SJCRH30 (cell line): ENCODE results near the gene BMI1. TPM values are rescaled to one million over a fixed set of nuclear protein-coding genes. Genes with fewer than 3 reads are reported as not detected.
A peak's percentile ranks its signal among the peaks of the same experiment; 100 is the strongest.
"Not testable (repeated sequence)": the region's sequence is repeated elsewhere in the genome, so short reads cannot be mapped to it uniquely, and the experiment has no call there.

Experiments used
- DNase-seq, 2 experiments: peaks; one replicate each; pipeline ENCODE4 v3.0.0-alpha.2; 2015 to 2020
- H3K27ac ChIP-seq: fragments of 250-450 bp; sonication (Bioruptor Pico); 2 replicates; pipeline ENCODE4 v1.5.1; 2020; ENCODE audit warnings: mild to moderate bottlenecking, moderate library complexity
- H3K27me3 ChIP-seq: fragments of 250-450 bp; sonication (Bioruptor Pico); 2 replicates; pipeline ENCODE4 v1.5.1; 2020; ENCODE audit warnings: mild to moderate bottlenecking, moderate library complexity
- H3K36me3 ChIP-seq: fragments of 250-450 bp; sonication (Bioruptor Pico); 2 replicates; pipeline ENCODE4 v1.5.1; 2020; ENCODE audit warnings: mild to moderate bottlenecking, moderate library complexity
- H3K4me1 ChIP-seq: fragments of 250-450 bp; sonication (Bioruptor Pico); 2 replicates; pipeline ENCODE4 v1.5.1; 2020; ENCODE audit warnings: mild to moderate bottlenecking, moderate library complexity
- H3K4me3 ChIP-seq: fragments of 250-450 bp; sonication (Bioruptor Pico); 2 replicates; pipeline ENCODE4 v1.5.1; 2020; ENCODE audit warnings: mild to moderate bottlenecking, moderate library complexity
- H3K9me3 ChIP-seq: fragments of 250-450 bp; sonication (Bioruptor Pico); replicated peaks from 2 replicates; pipeline ENCODE4 v1.5.1; 2020; ENCODE audit warnings: mild to moderate bottlenecking, moderate library complexity
- total RNA-seq: library from RNA; depleted of rRNA; stranded (reverse); fragments of >200 nt; shearing (Covaris generic); gene quantifications from 2 replicates; pipeline ENCODE4 v1.2.3, GENCODE V29; 2014; rRNA removed

Gene BMI1
- 81.9 and 103 TPM in 2 replicates for total RNA-seq

DNA sequence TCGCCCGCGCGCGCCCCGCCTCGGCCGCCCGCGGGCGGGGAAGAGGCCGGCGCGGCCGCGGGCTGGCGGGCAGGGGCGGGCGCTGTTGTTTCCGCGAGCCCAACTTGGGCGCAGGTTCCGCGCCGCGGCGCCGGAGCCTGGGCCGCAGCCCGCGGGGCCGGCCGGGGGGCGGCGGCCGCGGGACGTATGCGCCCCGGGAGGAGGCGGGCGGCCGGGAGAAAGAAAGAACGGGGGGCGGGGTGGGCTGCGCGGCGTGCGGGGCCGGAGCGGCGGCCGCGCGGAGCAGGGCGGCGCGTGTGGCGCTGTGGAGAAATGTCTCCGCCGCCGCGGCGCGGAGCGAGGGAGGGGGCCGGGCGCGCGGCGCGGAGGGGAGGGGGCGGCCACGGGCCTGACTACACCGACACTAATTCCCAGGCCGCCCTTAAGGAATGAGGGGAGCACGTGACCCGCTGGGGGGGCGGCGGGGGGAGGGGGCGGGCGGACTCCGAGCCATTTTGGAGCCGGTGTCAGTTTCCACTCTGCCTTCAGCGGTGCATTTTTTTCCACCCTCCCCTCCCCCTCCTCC, at the start of gene BMI1:
Gene BMI1, plus strand, starts transcription at position 509 of the 565 bp plus-strand sequence. CDS start 5,351 bp downstream, outside the sequence.
- H3K27me3 ChIP-seq = peaks cover 6% of the 10 kb centered on the region
- 0 out of 2 replicates have a peak, but pooled peaks cover 2% of the 10 kb centered on the region for H3K36me3 ChIP-seq
- no peaks in the 10 kb centered on the region for H3K9me3 ChIP-seq
- peak; percentile 84 to 87 for DNase-seq
- H3K4me3 ChIP-seq = peak within 1 kb of the TSS; percentile 100
- H3K4me1 ChIP-seq = peaks cover 29% of the 10 kb centered on the region
- peak within 1 kb of the TSS; percentile 90 for H3K27ac ChIP-seq

DNA sequence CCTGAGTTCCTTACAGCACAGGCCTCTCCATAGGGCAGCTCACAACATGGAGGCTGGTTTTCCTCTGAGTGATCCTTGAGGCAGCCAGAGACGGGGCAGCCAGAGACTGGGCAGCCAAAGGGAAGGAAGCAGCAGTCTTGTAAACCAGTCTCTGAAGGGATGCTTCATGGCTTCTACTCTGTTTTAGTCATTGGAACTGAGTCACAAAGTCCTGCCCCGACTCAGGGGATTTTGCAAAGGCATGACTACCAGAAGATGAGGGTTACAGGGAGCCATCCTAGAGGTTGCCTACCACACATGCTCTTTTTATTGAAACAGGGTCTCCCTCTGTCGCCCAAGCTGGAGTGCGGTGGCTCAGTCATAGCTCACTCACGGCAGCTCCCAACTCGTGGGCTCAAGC, 49.1 kb upstream of the BMI1 start:
- Histone ChIP-seq H3K9me3 (no peaks in the 10 kb centered on the region), H3K36me3 (no peaks in the 10 kb centered on the region), H3K27ac (no peak overlapping the region), H3K4me3 (no peak overlapping the region), H3K27me3 (no peaks in the 10 kb centered on the region), H3K4me1 (no peaks in the 10 kb centered on the region)
- DNase-seq = no peak

DNA sequence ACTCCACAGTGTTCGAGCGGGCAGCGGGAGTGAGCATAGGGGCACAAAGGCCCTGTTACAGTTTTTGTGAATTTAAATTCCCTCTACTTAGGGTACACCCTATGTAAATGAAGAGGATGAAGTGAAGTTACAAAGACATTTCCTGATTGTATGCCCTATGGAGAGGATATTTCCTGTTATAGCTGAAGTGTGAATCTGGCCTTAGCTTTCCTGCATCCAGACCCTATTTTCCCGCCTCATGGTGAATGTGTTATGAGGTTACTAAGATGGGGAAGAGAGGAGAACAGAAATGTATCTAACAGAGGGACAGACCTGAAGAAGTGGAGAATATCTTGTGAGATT, 42.5 kb upstream of the BMI1 start:
- Histone ChIP-seq H3K9me3 (no peaks in the 10 kb centered on the region), H3K36me3 (no peaks in the 10 kb centered on the region), H3K4me3 (peak overlapping the region; percentile 20; the same call in 1 of the 2 replicates), H3K4me1 (no peaks in the 10 kb centered on the region), H3K27me3 (no peaks in the 10 kb centered on the region), H3K27ac (no peak overlapping the region)
- DNase-seq = no peak

DNA sequence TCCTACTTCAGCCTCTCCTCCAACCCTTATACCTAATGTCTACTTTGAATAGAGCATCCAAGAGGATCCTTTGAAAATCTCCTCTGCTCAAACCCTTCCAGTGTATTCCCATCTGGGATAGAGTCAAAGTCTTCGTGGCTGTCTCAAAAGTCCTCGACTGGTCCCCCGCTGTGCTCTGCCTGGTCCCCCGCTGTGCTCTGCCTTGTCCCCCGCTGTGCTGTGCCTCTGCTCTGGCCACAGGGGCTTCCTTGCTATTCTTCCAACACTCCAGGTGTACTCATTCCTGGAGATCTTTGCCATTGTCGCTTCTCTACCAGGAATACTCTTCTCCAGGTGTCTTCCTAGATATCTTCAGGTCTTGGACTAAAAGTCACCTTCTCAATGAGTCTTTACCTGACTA, 40.8 kb upstream of the BMI1 start:
- Histone ChIP-seq H3K27me3 (no peaks in the 10 kb centered on the region), H3K4me3 (no peak overlapping the region), H3K9me3 (no peaks in the 10 kb centered on the region), H3K27ac (no peak overlapping the region), H3K36me3 (no peaks in the 10 kb centered on the region), H3K4me1 (no peaks in the 10 kb centered on the region)
- no peak for DNase-seq

DNA sequence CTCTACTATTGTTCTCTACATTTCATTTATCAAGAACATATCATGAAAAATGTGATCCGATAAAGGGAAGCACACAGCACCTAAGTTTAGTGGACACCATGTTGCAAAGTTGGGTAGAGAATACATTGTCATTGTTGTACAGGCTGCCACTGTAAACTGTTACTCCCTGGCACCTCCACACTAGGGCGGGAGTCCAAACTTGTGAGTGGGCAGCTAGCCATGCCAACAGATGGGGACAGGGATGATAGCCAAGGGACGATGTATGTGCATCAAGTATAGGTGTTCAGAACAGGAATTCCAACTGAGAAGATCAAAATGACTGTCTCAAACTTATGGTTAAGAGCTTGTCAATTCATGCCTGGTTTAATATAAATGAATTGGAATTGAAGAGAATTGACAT, 35.8 kb upstream of the BMI1 start:
- Histone ChIP-seq H3K36me3 (no peaks in the 10 kb centered on the region), H3K4me3 (no peak overlapping the region), H3K27ac (no peak overlapping the region), H3K4me1 (no peaks in the 10 kb centered on the region), H3K9me3 (no peaks in the 10 kb centered on the region), H3K27me3 (no peaks in the 10 kb centered on the region)
- DNase-seq = no peak

DNA sequence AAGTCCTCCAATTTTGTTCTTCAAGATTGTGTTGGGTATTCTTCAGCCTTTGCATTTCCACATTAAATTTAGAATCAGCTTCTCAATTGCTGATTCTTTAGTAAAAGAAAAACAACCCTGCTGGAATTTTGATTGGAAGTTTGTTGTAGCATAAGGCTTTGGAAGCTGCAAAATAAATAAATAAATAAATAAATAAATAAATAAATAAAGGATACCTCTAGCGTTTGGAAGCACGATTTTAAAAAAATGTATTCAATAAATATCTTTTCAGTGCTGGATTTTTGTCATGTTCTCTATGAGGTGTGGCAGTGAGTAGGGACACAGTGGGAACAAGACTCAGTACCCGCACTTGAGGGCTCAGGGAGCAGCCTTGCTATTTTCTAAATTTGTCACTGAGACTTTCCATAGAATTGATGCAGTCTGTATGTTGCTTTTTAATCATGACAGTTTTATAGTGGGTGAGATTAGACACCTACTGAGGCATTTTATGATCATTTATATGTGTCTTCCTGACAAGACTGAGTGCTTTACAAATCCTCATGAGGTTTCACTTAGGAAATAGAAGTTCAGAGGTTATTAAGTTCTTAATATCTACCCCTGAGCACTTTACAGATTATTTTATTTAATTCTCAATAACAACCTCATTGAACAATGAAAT, 27.0 kb upstream of the BMI1 start:
- H3K9me3 ChIP-seq = no peaks in the 10 kb centered on the region

DNA sequence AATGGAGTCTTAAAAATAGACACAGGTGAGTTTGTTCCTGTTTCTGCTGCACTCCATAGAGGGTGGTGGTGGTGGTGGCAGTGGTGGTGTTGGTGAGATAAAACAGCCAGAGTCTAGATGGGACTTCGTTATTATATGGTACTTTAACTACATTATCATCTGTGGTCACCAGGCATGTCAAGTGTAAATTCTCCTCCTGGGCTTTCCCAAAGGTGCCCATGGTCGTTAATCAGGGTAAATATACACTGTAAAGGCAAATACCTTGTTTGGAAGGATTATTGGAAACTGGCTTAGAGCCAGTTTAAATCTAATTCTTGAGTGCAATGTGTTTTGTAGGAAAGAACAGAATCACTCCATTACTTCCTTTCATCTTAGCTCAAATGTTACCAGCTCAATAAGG, 26.2 kb upstream of the BMI1 start:
- no peaks in the 10 kb centered on the region for H3K9me3 ChIP-seq
- H3K36me3 ChIP-seq = no peaks in the 10 kb centered on the region
- H3K4me1 ChIP-seq = no peaks in the 10 kb centered on the region
- no peak overlapping the region for H3K27ac ChIP-seq
- H3K4me3 ChIP-seq = no peak overlapping the region
- H3K27me3 ChIP-seq = no peaks in the 10 kb centered on the region
- no peak for DNase-seq

More for the DNA sequence above, 27.0 kb upstream of the BMI1 start:
- no peaks in the 10 kb centered on the region for H3K4me1 ChIP-seq
- DNase-seq = no peak
- no peaks in the 10 kb centered on the region for H3K27me3 ChIP-seq
- no peak overlapping the region for H3K4me3 ChIP-seq
- no peaks in the 10 kb centered on the region for H3K36me3 ChIP-seq
- no peak overlapping the region for H3K27ac ChIP-seq

DNA sequence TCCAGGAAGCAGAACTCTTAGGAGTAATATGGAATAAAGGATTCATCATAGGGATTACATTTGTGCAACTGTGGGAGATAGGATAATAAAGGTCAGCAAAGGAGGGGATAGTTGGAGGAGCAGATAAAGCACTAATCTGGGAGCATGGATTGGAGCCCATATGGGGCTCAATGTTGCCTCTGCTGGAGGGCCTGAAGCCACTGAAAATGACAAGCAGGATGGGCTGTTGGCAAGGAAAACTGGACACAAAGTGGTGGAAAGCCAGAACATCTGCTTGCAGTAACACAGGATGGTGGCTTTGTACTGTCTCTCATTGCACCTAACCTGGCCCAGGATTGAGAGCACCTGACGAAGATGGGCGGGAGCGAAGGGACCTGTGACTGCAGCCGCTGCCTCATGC, 19.7 kb upstream of the BMI1 start:
- DNase-seq = no peak
- no peaks in the 10 kb centered on the region for H3K4me1 ChIP-seq
- H3K27me3 ChIP-seq = no peaks in the 10 kb centered on the region
- H3K36me3 ChIP-seq = no peaks in the 10 kb centered on the region
- no peak overlapping the region for H3K4me3 ChIP-seq
- H3K9me3 ChIP-seq = no peaks in the 10 kb centered on the region
- no peak overlapping the region for H3K27ac ChIP-seq

DNA sequence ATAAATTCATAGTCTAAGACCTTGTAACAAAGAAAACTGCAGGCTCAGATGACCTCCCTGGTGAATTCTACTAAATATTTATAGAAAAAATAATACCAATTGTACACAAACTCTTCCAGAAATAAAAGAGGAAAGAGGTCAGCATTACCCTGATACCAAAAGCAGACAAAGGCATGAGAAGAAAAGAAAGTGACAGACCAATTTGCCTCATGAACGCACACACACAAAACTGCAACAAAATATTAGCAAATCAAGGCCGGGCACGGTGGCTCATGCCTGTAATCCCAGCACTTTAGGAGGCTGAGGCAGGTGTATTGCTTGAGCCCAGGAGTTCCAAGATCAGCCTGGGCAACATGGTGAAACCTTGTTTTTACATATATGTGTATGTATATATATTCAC, 17.4 kb upstream of the BMI1 start:
- no peaks in the 10 kb centered on the region for H3K4me1 ChIP-seq
- no peaks in the 10 kb centered on the region for H3K27me3 ChIP-seq
- no peak overlapping the region for H3K27ac ChIP-seq
- no peaks in the 10 kb centered on the region for H3K9me3 ChIP-seq
- no peaks in the 10 kb centered on the region for H3K36me3 ChIP-seq
- no peak overlapping the region for H3K4me3 ChIP-seq
- DNase-seq = no peak

DNA sequence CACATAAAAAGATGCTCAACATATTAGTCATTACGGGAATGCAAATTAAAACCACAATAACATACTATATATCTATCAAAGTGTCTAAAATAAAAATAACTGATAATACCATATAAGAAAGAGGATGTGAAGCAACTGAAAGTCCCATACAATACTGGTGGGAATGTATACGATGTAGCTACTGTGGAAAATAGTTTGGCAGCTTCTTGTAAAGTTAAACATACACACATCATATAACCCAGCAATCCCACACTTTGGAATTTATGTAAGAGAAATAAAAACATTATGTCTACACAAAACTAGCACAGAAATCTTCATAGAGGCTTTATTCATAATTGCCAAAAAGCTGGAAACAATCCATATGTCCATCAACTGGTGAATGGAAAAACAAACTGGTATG, 15.2 kb upstream of the BMI1 start:
- Histone ChIP-seq H3K27ac (no peak overlapping the region), H3K4me3 (no peak overlapping the region), H3K4me1 (no peaks in the 10 kb centered on the region), H3K27me3 (no peaks in the 10 kb centered on the region), H3K36me3 (no peaks in the 10 kb centered on the region), H3K9me3 (no peaks in the 10 kb centered on the region)
- DNase-seq = no peak

DNA sequence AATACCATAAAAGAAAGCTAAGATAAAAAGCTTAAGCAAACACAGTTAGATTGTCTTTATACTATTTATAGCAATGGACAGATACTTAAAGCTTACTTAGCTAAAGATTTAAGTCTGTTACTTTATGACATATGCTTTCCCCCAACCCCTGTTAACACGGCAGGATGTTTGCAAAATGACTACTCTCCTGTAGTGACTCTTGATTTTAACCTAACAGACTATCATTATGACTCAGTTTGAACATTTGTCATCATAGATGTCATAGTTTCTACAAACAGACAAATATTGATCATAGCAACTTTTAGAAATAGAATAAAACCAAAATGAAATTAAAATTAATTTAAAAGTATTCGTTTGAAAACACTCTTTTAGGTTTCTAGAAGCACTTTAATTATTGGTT, 12.5 kb upstream of the BMI1 start:
- DNase-seq = no peak

DNA sequence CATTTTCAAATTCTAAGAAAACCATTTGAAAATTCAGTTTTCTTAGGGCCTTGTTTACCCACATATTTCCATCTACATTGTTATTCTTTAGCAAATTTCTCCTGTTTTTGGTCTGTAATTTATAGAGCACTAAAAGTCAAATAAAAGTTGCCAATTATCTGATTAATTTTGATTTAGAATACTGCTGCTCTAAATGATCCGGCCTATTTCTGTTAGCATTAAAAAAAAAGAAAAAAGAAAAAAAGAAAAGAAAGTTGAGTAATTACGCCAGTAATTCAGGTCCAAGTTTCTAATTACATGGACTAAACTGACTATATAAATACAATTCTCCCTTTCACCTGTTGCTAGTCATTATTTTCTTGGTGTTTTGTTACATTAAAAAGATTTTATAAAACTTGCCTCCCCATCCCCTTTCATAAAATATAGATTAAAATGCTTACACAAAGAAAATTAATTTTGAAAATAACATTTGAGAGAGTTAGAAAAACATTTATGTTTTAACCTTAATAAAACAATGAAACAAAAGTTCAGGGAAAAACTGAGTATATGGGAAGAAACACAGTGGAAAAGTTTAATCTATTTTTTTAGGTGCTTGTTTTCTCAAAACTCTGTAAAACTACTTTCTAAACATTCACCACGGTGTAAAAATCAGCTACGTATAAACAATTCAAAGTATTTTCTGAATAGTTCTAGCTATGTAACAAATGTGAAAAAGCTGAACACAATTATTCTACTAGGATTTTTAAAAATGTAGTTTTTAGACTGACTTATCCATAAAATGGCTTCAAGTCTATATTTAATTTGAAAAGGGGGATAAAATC, 11.5 kb upstream of the BMI1 start:
- Histone ChIP-seq H3K36me3 (no peaks in the 10 kb centered on the region), H3K27me3 (no peaks in the 10 kb centered on the region), H3K9me3 (no peaks in the 10 kb centered on the region), H3K4me3 (no peak overlapping the region), H3K4me1 (no peaks in the 10 kb centered on the region), H3K27ac (no peak overlapping the region)
- DNase-seq = no peak

More for the DNA sequence above, 12.5 kb upstream of the BMI1 start:
- H3K9me3 ChIP-seq = no peaks in the 10 kb centered on the region
- H3K27me3 ChIP-seq = no peaks in the 10 kb centered on the region
- no peaks in the 10 kb centered on the region for H3K4me1 ChIP-seq
- H3K4me3 ChIP-seq = no peak overlapping the region
- no peak overlapping the region for H3K27ac ChIP-seq
- H3K36me3 ChIP-seq = no peaks in the 10 kb centered on the region

DNA sequence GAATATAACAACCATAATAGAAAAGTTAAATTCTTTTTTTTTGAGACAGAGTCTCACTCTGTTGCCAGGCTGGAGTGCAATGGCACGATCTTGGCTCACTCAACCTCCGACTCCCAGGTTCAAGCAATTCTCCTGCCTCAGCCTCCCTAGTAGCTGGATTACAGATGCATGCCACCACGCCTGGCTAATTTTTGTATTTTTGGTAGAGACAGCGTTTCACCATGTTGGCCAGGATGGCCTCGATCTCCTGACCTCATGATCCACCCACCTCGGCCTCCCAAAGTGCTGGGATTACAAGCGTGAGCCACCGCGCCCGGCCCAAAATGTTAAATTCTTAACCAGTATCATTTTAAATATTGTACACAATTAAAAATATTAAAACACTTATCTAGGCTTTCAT, 10.9 kb upstream of the BMI1 start:
- not testable (repeated sequence) for H3K27me3 ChIP-seq, H3K4me1 ChIP-seq, DNase-seq, H3K27ac ChIP-seq, H3K4me3 ChIP-seq, H3K36me3 ChIP-seq, H3K9me3 ChIP-seq

DNA sequence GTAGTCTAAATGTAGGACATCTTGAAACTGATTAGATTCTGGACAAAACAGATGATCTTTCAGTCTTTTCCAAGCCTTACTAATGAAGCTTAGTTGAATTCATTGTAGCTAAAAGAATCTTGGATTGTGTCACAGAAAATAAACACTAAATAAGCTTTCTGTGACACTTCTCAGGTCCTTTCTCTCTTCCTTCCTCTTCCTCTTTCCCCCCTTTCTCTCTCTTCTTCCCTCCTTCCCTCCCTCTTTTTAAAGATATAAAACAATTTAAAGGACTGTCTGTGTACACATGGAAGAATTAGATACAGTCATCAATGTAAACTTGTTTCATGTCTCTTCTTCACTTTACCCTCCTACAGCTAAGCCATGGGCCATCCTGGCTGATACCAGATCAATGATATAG, 10.0 kb upstream of the BMI1 start:
- H3K27me3 ChIP-seq = no peaks in the 10 kb centered on the region
- H3K4me3 ChIP-seq = no peak overlapping the region
- DNase-seq = no peak
- no peaks in the 10 kb centered on the region for H3K36me3 ChIP-seq
- no peaks in the 10 kb centered on the region for H3K4me1 ChIP-seq
- H3K9me3 ChIP-seq = no peaks in the 10 kb centered on the region
- no peak overlapping the region for H3K27ac ChIP-seq

DNA sequence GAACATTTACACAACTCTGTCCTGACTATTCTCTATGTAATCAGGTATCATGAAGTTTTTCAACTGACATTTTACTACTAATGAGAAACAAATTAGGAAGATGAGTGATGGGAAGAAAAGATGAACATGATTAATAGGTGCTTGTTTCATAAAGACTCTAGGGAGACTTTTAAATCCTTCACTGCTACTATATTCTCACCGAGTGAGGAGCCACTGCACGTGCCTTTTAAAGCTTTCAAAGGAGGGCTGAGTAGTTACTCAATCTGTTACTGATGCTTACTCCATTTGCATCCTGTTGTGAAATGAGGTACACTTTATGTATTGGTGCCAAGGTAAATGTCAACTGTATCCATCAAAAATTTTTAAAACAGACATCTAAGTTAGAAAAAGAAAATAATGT, 6.0 kb upstream of the BMI1 start:
- H3K4me3 ChIP-seq = no peak overlapping the region
- no peak overlapping the region for H3K27ac ChIP-seq
- peaks cover 10% of the 10 kb centered on the region; the same call in 1 of the 2 replicates for H3K4me1 ChIP-seq
- no peaks in the 10 kb centered on the region for H3K36me3 ChIP-seq
- H3K9me3 ChIP-seq = no peaks in the 10 kb centered on the region
- H3K27me3 ChIP-seq = no peaks in the 10 kb centered on the region
- no peak for DNase-seq
